Fibroblast of peridontal ligament (primary cell): Measurements from ENCODE around the gene CTNNA2.
"Not testable (repeated sequence)": the region's sequence is repeated elsewhere in the genome, so short reads cannot be mapped to it uniquely, and the experiment has no call there.

Experiments used
- DNase-seq: peaks from one replicate; pipeline ENCODE4 v3.0.0-alpha.2; 2010; ENCODE audit errors: extremely low read depth

CTNNA2 gene

DNA sequence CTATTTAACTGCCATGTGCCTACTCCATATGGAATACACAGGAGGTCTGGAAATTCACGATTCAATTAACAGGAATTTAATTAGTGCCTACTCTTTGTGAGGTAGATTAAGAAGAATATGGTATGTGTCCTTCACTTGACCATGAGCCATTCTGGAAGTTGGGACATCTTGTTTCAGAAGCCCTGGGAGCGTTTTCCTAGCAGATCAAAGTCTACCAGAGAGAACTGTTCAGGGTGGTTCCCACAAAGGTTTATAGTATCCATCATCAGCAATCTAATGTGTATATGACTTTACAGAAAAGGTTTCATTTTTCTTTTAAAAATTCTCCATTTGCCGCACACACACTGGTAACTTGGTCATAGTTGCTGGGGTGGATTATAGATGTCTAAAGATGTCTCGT is 632.6 kb downstream of the CTNNA2 start:
- no peak for DNase-seq

DNA sequence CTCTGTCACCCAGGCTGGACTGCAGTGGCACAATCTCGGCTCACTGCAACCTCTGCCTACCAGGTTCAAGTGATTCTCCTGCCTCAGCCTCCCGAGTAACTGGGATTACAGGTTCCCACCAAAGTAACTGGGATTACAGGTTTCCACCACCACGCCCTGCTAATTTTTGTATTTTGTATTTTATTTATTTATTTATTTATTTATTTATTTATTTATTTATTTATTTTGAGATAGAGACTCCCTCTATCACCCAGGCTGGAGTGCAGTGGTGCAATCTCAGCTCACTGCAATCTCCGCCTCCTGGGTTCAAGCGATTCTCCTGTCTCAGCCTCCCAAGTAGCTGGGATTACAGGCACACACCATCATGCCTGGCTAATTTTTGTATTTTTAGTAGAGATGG is 633.9 kb downstream of the CTNNA2 start:
- not testable (repeated sequence) for DNase-seq

DNA sequence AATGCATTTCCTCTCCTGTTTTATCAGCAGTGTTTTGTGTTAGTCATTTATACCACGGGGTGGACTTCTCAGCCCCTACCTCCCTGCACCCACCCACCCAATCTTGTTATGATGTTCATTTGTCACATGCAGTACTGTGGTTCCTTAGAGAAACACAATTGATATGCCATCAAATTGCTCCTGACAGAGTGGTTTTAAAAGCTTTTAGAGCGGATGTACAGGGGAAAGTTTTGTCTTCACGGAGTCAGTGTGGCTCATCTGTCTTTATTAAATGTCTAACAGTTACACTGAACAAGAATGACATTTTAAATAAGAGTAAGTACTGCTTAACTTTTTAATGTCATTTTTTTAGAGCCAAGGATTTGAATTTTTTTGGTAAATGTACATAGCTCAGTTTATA is 634.8 kb downstream of the CTNNA2 start:
- DNase-seq = no peak

DNA sequence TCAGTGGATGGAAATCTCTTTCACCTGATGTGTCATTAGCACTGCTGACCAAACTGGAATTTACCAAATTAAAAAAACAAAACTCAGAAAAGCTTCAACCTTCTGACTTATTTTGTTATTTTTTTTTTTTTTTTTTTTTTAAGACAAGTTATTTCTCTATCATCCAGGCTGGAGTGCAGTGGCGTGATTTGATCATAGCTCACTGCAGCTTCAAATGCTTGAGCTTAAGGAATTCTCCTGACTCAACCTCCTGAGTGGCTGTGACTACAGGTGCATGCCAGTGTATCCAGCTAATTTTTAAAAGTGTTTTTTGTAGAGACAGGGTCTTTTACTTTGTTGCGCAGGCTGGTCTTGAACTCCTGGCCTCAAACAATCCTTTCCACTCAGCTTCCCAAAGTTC is 636.1 kb downstream of the CTNNA2 start:
- DNase-seq = no peak

DNA sequence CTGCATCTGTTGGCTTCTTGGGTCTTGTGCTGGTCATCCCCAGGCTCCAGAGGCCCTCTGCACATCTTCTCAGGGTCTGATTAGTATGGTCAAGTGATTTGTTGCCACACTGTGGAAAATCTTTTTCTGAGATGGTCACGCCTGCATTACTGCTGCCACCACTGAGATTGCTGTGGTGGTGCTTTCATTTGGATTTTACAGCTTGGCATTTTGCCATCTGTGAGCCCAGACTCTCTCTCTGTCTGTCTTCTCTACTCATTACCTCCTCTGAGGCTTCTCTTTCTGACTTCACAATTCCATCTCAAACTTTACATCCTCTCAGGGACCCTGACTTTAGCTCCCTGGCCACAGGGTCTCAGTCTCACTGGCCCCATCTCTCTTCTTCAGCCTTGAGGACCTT is 637.1 kb downstream of the CTNNA2 start:
- DNase-seq = no peak

DNA sequence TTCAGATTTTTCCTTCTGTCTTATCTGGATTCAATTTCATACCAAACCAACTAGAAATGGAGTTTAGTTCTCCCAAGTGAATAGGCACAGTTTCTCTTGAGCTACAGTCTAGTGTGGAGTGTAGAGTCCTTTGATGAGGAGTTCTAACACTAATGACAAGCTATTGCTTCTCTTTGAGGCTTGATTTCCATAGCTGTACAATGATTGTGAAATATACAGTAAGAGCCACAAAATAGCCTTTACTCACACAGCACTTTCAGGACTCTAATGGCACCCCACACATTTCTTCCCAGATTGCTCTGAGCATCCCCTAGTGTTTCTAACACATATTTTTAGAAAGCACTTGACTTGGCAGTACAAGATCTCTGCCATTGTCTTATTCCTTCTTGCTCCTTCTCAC is 638.4 kb downstream of the CTNNA2 start:
- DNase-seq = no peak

DNA sequence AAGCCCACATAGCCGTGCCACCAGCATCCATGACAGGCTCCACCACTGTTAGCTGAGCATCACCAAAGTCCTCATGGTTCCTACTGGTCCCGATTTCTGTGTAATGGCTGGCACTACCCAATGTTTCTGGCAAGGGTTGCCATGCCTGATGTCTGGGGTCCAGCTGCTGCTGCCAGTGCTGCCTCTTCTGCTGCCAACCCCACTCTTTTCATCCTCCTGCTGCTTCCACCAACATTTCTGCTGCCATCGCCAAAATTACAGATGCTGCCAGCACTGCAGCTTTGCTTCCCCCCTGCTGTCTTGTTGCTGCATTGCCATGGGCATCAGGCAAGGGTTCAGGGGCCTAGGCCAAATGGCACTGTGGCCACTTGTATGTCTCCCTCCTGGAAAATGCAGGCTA is 638.8 kb downstream of the CTNNA2 start:
- no peak for DNase-seq

DNA sequence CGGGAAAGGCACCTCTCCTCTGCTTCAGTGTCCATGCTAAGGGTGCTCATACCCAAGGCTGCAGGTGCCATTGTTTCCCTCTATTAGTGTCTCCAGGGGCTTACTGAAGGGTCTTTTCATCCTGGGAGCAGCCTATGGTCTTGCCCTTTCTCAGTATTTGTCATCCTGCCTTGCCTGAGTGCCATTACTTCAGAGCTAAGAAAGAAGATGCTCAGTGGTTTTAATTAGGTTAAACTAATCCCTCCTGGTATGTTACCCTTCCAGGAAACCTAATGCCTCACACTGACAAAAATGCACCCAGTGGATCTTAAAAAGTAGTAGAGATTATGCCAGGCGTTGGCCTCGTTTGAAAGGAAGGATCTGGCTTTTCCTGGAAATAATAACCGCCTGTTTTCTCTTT is 640.3 kb downstream of the CTNNA2 start:
- DNase-seq = no peak

DNA sequence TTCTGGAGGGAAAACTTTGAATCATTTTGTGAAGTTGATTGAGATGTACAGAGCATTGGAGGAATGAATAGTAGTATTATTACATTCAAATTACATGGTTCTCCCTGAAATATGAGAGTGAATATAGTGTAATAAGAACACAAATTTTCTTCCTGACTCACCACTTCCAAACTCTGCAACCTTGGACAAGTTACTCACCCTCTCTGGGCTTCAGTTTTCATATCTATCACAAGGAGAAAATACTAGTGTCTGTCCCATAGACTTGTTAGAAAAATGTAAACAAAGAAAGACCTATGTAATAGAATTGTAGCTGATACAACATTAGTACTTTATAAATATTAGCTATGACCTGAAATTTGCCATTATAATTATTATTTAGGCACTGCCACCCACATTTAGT is 640.9 kb downstream of the CTNNA2 start:
- DNase-seq = no peak

DNA sequence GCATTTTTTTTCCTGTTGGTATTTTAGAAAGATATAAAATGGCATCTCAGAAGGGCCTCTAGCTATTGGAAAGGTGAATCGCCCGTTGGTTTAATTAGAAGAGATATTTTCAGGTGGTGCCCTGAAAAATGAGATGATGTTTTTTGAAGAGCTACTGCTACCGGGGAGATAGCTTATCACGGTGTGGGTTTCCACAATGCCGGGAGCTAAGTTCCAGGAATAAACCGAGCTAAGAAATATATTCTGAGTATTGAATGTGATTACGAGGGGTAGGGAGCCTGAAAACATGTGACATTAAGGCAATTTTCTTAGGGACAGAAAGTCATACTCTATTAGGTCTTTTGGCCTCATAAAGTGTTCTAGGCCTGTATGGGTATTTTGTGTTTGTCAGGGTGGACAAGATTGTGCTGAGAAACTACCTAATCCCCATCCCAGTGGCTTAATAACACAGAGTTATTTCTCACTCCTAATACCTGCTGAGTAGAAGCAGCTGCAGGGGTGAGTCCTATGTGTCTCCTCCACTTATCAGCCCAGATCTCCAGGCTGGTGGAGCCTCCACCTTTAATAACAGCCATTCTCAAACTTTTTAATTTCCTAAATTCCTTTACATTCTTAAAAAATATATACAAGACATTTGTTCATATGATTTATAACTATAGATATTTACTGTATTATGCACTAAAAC is 641.5 kb downstream of the CTNNA2 start:
- DNase-seq = no peak

DNA sequence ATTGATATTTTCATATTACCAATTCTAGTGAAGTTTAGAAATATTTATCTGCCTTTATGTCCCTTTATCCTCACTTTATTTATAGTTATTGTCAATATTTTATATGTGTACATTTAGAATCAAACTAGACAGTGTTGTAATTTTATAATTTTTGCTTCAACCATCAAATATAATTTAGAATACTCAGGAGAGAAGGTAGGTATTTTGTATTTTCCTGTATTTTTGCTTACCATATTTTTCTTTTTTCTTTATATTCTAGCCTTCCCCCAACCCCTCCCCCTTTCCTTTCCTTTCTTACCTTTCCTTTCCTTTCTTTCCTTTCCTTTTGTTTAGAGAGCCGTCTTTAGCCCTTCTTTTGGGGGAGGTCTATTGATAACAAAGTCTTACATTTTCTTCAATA is 651.5 kb downstream of the CTNNA2 start:
- no peak for DNase-seq

DNA sequence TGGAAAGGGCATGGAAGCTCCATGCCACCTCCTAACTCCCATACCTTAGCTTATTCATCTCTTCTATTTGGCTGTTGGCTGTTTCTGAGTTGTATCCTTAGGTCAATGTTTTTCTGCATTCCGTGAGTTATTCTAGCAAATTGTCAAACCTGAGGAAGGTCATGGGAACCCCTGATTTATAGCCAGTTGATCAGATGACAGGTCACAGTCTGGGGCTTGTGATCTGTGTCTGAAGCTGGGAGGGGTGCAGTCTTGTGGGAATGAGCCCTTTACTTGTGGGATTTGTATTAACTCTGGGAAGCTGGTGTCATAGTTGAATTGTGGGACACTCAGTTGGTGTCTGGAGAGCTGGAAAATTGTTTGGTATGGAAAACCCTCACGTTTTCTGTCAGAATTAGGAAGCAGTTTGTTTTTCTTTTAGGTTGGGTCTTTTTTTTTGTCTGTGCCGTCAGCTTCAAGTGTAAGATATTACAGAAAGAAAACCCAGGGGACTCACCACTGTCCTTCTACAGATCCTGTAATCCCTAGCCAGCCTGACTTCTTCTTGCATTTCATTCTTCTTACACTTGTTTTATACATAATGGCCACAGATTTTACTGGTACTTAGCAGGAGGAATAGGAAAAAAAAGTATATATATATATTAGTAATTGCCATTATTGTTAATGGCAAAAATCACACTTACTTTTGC is 653.8 kb downstream of the CTNNA2 start:
- DNase-seq = no peak

DNA sequence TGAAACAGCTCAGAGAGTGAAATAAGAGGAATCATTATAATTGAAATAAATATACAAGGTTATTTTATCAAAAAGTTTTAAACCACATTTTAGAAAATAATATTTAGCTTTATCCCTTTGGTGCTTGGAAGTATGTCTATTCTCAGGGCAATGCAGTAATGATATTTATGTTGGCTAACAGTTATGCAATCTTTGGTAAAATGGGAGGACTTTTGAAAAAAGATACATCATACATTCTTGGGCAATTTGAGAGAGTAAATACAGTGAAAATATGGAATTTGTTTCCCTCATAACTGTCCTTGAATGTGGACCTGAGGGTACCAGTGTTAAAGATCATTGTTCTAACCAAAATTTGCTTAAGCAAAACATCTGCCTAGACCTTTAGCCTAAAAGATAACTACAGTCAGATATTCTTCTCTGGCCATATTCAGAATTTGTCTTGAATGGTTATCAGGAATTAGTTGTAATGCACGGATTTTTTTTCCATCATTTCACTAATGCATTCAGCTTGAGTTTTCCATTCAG is 654.5 kb downstream of the CTNNA2 start:
- DNase-seq = no peak

DNA sequence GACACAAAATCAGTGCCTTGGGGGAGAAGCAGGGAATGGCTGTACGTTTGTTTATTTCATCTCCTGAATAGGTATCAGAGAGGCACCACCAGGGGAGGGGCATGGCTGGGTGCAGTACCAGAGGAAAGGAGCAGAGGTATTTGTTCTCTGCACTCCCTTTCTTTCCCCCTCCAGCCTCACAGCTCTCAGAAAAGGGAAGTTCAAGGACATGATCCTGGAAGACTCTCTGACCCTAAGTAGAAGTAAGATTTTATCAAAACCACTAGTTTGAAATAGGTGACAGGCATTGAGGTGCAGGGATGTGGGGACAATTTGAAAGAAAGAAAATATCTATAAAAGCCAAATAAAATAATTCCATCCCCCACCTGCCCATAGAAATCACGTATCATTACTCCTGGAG is 655.2 kb downstream of the CTNNA2 start:
- DNase-seq = no peak

DNA sequence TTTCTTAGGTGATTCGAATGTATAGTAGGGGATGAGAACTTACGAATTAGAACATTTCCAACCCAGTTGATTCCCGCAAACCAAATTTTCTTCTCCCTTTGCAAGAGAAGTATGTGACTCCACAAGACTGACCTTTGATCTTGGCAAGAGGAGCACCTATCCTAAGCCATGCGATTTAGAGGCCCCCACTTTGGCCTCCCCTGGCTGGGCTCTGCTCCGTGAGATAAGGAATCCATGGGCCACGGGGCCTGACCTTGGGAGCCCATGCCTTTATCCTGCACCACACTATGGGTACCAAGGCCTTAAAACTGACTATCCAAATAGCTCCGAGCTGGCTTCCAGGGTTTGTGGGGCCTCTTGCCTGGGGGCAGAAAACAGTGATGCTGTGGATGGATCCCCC is 656.0 kb downstream of the CTNNA2 start:
- no peak for DNase-seq

DNA sequence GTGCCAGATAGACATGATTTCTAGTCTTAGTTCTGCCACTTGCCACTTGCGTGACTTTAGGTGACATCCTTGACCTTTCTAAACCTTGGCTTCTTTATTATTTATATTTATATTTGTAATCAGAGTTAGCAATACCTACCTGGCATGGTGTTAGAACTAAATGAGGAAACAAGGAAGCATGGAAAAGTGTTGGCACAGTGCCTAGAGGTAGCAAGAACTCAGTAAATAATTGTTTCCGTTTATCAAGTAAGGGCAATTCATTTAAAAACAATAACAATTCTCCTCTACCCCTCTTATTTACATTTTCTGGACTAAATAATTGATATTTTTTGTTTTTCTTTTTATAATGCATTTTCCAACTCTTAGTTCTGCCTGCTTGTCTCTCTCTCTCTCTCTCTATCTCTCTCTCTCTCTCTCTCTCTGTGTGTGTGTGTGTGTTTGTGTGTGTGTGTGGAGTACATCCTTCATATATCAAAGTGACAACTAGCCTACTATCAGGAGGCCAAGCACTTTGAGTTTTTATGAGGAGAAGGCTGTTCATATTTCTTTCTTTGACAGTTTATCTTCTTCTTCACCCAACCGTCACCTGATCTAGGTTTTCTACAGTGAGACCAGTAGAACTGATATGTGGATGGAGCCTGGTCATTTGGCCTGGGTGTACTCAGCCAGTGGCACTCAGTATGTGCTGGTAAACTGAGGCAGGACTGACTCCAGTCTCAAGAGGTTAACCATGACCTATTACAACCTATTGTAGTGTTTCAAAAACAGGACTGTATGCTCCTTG is 657.2 kb downstream of the CTNNA2 start:
- no peak for DNase-seq

DNA sequence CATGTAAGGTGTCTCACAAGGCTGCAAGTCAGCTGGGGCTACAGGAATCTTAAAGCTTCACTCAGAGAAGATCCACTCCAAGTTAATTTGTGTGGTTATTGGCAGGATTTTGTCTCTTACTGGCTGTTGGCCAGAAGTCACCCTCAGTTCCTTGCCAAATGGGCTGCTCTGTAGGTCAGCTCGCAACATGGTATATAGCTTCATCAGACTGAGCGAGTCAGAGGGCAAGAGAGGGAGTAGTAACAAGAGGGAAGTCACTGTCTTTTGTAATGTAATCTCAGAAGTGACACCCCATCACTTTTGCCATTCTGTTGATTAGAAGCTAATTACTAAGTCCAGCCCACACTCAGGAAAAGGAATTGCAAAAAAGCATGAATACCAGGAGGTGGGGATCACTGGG is 672.2 kb downstream of the CTNNA2 start:
- no peak for DNase-seq

DNA sequence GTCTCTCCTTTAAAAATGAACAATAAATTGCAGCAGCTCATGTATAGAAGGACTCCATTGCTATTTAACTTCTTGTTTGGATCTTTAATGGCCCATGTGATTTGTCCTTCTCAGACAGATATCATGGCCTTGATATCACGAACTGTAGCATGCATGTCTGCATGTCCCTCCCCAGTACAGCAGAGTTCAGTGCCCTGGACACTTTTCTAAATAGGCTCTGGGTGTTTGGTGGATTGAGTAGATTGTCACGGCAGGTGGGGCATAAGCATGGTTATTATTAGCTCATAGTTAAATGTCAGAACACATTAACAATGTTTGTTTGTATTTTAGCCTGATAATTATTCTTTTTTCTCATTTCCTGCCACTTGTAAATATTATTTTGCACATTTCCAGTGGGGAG is 673.4 kb downstream of the CTNNA2 start:
- no peak for DNase-seq

DNA sequence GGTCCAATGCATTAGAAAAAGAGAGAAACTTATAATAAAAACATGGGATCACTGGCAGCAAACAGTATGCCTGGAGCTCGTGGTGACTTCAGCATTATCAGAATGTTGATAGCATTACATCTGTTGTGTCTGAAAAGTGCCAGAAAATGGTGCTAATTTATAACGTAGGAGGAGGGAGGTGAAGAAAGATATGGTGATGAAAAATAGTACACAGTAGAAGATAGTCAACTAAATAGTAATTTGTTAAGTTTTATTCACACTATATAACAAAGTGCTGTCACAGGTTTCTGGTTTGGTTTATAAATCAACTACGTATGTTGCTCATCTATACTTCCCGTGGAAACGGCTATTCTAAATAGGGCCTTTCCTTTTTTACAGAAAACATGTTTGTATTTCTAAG is 674.3 kb downstream of the CTNNA2 start:
- DNase-seq = no peak

DNA sequence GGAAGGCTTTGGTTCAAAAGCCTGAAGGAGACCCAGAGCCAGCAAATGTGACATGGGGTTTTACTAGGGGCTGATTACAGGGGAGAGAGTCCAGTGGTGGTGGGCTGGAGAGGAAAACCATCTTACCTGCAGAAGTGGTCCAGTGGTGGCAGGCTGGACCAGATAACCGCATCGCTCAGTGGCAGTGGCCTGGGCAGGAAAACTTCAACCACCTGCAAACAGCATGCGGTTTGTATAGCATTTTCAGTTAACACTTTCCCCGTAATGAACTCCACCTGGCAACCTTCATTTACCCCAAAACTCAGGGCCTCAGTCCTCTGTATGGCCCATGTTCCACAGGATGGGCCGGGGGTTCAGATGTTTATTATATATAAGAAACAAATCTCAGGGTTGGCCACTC is 677.3 kb downstream of the CTNNA2 start:
- no peak for DNase-seq

DNA sequence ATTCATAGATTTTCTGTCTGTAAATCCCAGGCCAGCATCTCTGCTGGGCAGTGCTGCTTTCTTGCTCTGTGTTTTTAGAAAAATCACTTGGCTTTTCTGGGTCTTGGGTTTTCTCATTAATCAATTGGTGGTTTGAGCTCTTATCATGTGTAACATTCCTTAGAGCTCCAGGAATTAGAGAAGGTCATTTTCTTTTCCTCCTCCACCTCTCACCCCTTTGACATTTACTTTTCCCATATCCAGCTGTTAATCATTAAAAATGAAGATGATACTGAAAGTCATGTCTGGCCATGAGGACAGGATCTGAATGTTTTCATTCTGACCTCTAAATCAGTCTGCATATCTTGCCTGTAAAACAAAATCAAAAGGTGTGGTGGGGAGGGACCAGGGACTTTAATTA is 680.7 kb downstream of the CTNNA2 start:
- DNase-seq = no peak

DNA sequence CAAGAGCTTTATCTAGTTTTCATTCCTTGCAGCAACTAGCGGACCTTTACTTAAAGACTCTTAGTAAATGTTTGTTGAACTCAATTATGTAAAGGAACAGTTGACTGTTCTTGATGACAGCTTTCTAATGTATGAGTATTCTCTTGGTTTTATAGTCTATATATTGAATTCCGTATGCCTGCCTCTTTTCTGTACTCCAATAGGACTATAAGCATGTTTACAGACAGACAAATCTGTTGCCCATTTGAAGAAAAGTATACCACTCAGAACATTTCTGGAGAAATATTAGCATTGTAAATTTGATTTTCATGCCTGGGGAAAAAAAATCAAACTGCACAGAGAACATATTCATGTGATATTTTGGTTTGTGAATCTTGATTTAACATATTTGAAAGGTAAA is 682.2 kb downstream of the CTNNA2 start:
- no peak for DNase-seq

DNA sequence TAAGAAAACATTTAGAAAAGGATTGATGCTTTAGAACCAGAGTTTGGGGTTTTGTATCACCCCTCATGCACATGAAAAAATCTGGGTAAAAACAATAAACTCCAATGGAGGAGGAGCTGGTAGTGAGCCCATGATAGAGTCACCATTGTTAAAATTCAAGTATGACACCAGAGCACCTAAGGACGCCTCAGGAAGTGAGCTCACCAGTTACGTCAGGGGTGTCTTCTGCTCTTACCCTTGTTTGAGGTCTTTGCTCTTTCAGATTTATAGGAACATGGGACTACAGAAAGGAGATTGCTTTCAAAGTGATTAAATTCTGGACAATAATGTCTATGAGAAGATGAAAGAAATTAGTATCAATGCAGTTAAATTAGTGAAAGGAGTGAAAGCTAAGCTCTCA is 685.2 kb downstream of the CTNNA2 start:
- no peak for DNase-seq
